NCI-H2227 (cell line): ENCODE data around the gene RGMA.
"Not testable (repeated sequence)": the region's sequence is repeated elsewhere in the genome, so short reads cannot be mapped to it uniquely, and the experiment has no call there.

Source experiments
- DNase-seq: peaks from one replicate; lab custom pipeline; 2025; ENCODE audit not compliant: unreplicated experiment; lab: John Stamatoyannopoulos, UW

RGMA gene

GRCh38 chr15:93035953-93036810 lies 52.8 kb downstream of the RGMA start:
- no peak for DNase-seq

- no peak for DNase-seq
Observed at GRCh38 chr15:93035092-93035915, 53.7 kb downstream of the RGMA start.

GRCh38 chr15:93034512-93034911 lies 54.5 kb downstream of the RGMA start:
- DNase-seq = no peak

GRCh38 chr15:93033434-93034045 lies 55.5 kb downstream of the RGMA start:
- DNase-seq = no peak

GRCh38 chr15:93032515-93033206 lies 56.4 kb downstream of the RGMA start:
- not testable (repeated sequence) for DNase-seq

GRCh38 chr15:93031557-93032384 lies 57.2 kb downstream of the RGMA start:
- not testable (repeated sequence) for DNase-seq

- no peak for DNase-seq
Observed at GRCh38 chr15:93031103-93031464, 57.9 kb downstream of the RGMA start.

GRCh38 chr15:93030430-93031102 lies 58.4 kb downstream of the RGMA start:
- peak; percentile 65 for DNase-seq

GRCh38 chr15:93029836-93030429 lies 59.1 kb downstream of the RGMA start:
- DNase-seq = no peak

GRCh38 chr15:93029214-93029835 lies 59.7 kb downstream of the RGMA start:
- no peak for DNase-seq

GRCh38 chr15:93028632-93029213 lies 60.3 kb downstream of the RGMA start:
- peak; percentile 4 for DNase-seq

- DNase-seq = no peak
Observed at GRCh38 chr15:93028111-93028631, 60.8 kb downstream of the RGMA start.

- no peak for DNase-seq
Observed at GRCh38 chr15:93027413-93027812, 61.6 kb downstream of the RGMA start.

- DNase-seq = no peak
Observed at GRCh38 chr15:93026380-93026817, 62.6 kb downstream of the RGMA start.

- DNase-seq = no peak
Observed at GRCh38 chr15:93025625-93025982, 63.4 kb downstream of the RGMA start.

GRCh38 chr15:93024716-93025624 lies 64.0 kb downstream of the RGMA start:
- DNase-seq = no peak

GRCh38 chr15:93024293-93024692 lies 64.7 kb downstream of the RGMA start:
- DNase-seq = no peak
